ENCODE data around the gene STAT3.

- TF ChIP-seq YY1 (IDR thresholded peaks at IDR 0.05; ENCODE audit: insufficient read depth, insufficient read length) (no peak), SUZ12 (IDR thresholded peaks at IDR 0.05; ENCODE audit: extremely low read depth, insufficient read depth, insufficient read length) (no peak), ZNF274 (IDR thresholded peaks at IDR 0.05; ENCODE audit: low read depth, low read length) (no peak)
These were observed 106.6 kb downstream of the STAT3 start for GRCh38 chr17:42281571-42282096.

Data from NT2/D1 (cell line).